GM21390 (cell line): Measurements from ENCODE around the gene PDCD11.
"Not testable (repeated sequence)": the region's sequence is repeated elsewhere in the genome, so short reads cannot be mapped to it uniquely, and the experiment has no call there.

ENCODE experiments used
- ATAC-seq: cut with Tn5 transposase; IDR thresholded peaks from one replicate; pipeline ENCODE4 v1.9.1; 2021; ENCODE audit not compliant: unreplicated experiment

Gene PDCD11

GRCh38 chr10:103474077-103474476, 77.7 kb downstream of the PDCD11 start:
- ATAC-seq: no peak

GRCh38 chr10:103475437-103475836, 79.0 kb downstream of the PDCD11 start:
- ATAC-seq: no peak

GRCh38 chr10:103476046-103476768, 79.8 kb downstream of the PDCD11 start:
- ATAC-seq: no peak

- ATAC-seq: no peak
Observed at GRCh38 chr10:103478671-103479070, 82.2 kb downstream of the PDCD11 start.

GRCh38 chr10:103479135-103479534, 82.7 kb downstream of the PDCD11 start, which contains the start of gene CALHM3:
CALHM3 (minus strand) TSS chr10:103479240; CDS start chr10:103479032, 208 bp downstream.
- no peak for ATAC-seq

- no peak for ATAC-seq
Observed at GRCh38 chr10:103480521-103480920, 84.1 kb downstream of the PDCD11 start.

GRCh38 chr10:103481974-103482531, 85.6 kb downstream of the PDCD11 start:
- ATAC-seq: no peak

GRCh38 chr10:103486635-103487409, 90.4 kb downstream of the PDCD11 start:
- ATAC-seq: not testable (repeated sequence)

- ATAC-seq: no peak
Observed at GRCh38 chr10:103487410-103487708, 90.9 kb downstream of the PDCD11 start.

GRCh38 chr10:103490986-103491314, 94.5 kb downstream of the PDCD11 start:
- no peak for ATAC-seq

- ATAC-seq: no peak
Observed at GRCh38 chr10:103491729-103492364, 95.4 kb downstream of the PDCD11 start.

GRCh38 chr10:103492655-103493261, 96.3 kb downstream of the PDCD11 start:
- no peak for ATAC-seq

- no peak for ATAC-seq
Observed at GRCh38 chr10:103493362-103493915, 97.0 kb downstream of the PDCD11 start, which contains the start of gene NEURL1. NEURL1 (plus strand) TSS chr10:103493705; CDS start chr10:103494388, 683 bp downstream.

GRCh38 chr10:103493916-103494877, 97.8 kb downstream of the PDCD11 start:
- ATAC-seq: no peak

- ATAC-seq: no peak
Observed at GRCh38 chr10:103495321-103495720, 98.9 kb downstream of the PDCD11 start.
